Putamen (tissue), 1 donor: ENCODE measurements around the gene SLC25A13.

Experiments
- DNase-seq: peaks from one replicate; pipeline ENCODE4 v3.0.0-alpha.2; 2016; ENCODE audit warnings: low spot score

SLC25A13 gene

GRCh38 chr7:96202102-96202501 is 119.8 kb downstream of the SLC25A13 start:
- DNase-seq = no peak

- DNase-seq = no peak
Measured at GRCh38 chr7:96200740-96201139, 121.2 kb downstream of the SLC25A13 start.

- no peak for DNase-seq
Measured at GRCh38 chr7:96199421-96199820, 122.5 kb downstream of the SLC25A13 start.

- no peak for DNase-seq
Measured at GRCh38 chr7:96198047-96198636, 123.8 kb downstream of the SLC25A13 start.

- no peak for DNase-seq
Measured at GRCh38 chr7:96196676-96197075, 125.2 kb downstream of the SLC25A13 start.

- DNase-seq = no peak
Measured at GRCh38 chr7:96189129-96189820, 132.6 kb downstream of the SLC25A13 start.

- DNase-seq = no peak
Measured at GRCh38 chr7:96188591-96188991, 133.3 kb downstream of the SLC25A13 start.

- no peak for DNase-seq
Measured at GRCh38 chr7:96188174-96188581, 133.7 kb downstream of the SLC25A13 start.

- no peak for DNase-seq
Measured at GRCh38 chr7:96187735-96188134, 134.2 kb downstream of the SLC25A13 start.

GRCh38 chr7:96184783-96185182 is 137.1 kb downstream of the SLC25A13 start:
- DNase-seq = no peak

- DNase-seq = no peak
Measured at GRCh38 chr7:96183163-96183670, 138.7 kb downstream of the SLC25A13 start.

GRCh38 chr7:96182424-96183158 is 139.3 kb downstream of the SLC25A13 start:
- no peak for DNase-seq

- no peak for DNase-seq
Measured at GRCh38 chr7:96181174-96181573, 140.7 kb downstream of the SLC25A13 start.

GRCh38 chr7:96179837-96180236 is 142.1 kb downstream of the SLC25A13 start:
- no peak for DNase-seq

GRCh38 chr7:96179341-96179740 is 142.6 kb downstream of the SLC25A13 start:
- no peak for DNase-seq

- no peak for DNase-seq
Measured at GRCh38 chr7:96178581-96178980, 143.3 kb downstream of the SLC25A13 start.

GRCh38 chr7:96177353-96177752 is 144.5 kb downstream of the SLC25A13 start:
- no peak for DNase-seq

GRCh38 chr7:96174812-96175211 is 147.1 kb downstream of the SLC25A13 start:
- no peak for DNase-seq

GRCh38 chr7:96173781-96174180 is 148.1 kb downstream of the SLC25A13 start:
- peak; percentile 42 for DNase-seq

GRCh38 chr7:96169439-96169838 is 152.5 kb downstream of the SLC25A13 start:
- DNase-seq = peak; percentile 43

GRCh38 chr7:96167424-96167823 is 154.5 kb downstream of the SLC25A13 start:
- DNase-seq = no peak

GRCh38 chr7:96161897-96162296 is 160.0 kb downstream of the SLC25A13 start:
- DNase-seq = no peak

GRCh38 chr7:96157856-96158255 is 164.0 kb downstream of the SLC25A13 start:
- no peak for DNase-seq
